T47D (cell line): ENCODE data around the gene DDX21.
A peak's percentile ranks its signal among the peaks of the same experiment; 100 is the strongest.
"Not testable (repeated sequence)": the region's sequence is repeated elsewhere in the genome, so short reads cannot be mapped to it uniquely, and the experiment has no call there.

Experiments
- DNase-seq, 2 experiments: peaks; one replicate each; pipeline versions ENCODE4 v3.0.0 to v3.0.0-alpha.2; 2011 to 2012; ENCODE audit warnings: low read depth in 1 of 2, low spot score in 1 of 2
- JUND ChIP-seq: IDR thresholded peaks from 2 replicates; pipeline ENCODE4 v1.6.1; 2012; ENCODE audit warnings: low read depth
- in situ Hi-C: cut with HindIII; loops from 2 replicates; pipeline ENCODE4 v1.10.0; 2016; ENCODE audit warnings: low sequenced_read_pairs, low pct_unique_long_range_greater_than_20kb

DDX21 gene

DNA sequence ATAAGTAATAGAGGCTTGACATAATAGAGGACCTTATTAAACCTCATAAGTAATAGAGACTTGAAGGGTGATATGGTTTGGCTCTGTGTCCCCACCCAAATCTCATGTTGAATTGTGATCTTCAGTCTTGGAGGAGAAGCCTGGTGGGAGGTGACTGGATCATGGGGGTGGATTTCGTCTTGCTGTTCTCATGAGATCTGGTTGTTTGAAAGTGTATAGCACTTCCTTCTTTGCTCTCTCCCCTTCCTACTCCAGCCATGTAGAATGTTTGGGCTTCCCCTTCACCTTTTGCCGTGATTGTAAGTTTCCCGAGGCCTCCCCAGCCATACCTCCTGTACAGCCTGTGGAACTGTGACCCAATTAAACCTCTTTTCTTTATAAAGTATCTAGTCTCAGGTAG is 41.2 kb downstream of the DDX21 start:
- in situ Hi-C loops, result no loop called here
- DNase-seq, result no peak
- no peak for TF ChIP-seq JUND

DNA sequence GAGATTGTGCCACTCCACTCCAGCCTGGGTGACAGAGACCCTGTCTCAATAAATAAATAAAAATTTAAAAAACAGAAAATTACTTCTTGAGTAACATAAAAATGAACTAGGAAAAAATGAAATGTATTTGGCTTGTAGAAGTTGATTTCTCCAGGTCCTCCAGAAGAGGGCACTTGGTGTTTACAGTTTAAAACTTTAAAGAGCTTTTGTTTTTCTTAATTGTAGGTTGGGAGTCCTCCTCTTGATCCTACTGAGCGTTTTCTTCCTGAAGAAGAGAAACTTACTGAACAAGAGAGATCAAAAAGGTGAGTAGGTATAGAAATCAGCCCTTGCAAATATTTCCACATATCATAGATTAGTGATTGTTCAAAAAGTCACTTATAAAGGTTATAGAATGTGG is 48.9 kb downstream of the DDX21 start:
- DNase-seq, result peak; percentile 28 to 65
- no peak for TF ChIP-seq JUND
- in situ Hi-C loops, result no loop called here

DNA sequence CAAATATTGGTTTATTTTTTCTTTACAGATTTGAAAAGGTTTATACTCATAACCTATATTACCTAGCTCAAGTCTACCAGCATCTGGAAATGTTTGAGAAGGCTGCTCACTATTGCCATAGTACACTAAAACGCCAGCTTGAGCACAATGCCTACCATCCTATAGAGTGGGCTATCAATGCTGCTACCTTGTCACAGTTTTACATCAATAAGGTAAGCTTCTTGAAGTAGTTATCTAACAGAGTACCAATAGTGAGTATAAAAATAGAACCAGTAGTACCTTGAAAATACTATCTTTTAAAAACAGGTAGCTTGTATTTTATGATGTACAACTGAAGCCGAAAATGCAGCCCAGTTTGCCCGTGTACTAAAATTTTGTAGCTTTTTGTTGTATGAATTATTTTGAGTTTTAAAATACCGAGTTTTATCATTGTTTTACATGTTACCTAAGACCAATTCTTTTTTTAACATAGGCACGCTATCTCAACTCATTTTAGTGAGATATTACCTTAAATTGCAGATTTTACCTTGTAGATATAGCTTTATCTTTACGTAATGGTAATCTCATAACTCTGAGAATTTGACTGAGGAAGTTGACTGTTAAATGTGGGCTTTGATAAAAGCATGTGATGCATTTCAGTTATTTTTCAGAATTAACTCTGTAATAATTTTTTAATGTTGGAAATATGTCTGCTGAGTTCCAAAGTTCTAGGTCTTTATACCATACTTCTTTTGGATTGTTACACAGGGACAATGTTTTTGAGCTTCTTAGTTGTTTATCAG is 49.9 kb downstream of the DDX21 start:
- no peak for DNase-seq
- in situ Hi-C loops, result no loop called here
- TF ChIP-seq JUND, result no peak

DNA sequence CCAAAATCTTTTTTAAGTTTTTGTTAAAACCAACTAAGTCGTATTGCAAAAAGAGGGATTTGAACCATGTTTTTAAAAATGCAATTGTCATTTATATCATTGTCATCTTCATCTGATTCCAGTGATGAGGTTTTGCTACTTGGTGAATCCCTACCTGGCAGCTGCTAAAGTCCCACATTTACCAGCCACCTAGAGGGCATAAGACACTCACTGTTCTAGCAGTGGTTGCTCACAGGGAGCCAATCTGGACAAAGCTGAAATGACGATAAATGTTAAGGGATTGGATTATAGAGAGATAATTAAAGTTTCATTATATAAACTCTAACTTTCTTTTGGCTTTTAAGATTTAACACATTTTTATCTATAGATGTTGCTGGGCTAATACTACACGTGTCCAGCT is 51.3 kb downstream of the DDX21 start:
- in situ Hi-C loops, result no loop called here
- no peak for TF ChIP-seq JUND
- peak in 1 of 2 experiments; percentile 12 for DNase-seq

DNA sequence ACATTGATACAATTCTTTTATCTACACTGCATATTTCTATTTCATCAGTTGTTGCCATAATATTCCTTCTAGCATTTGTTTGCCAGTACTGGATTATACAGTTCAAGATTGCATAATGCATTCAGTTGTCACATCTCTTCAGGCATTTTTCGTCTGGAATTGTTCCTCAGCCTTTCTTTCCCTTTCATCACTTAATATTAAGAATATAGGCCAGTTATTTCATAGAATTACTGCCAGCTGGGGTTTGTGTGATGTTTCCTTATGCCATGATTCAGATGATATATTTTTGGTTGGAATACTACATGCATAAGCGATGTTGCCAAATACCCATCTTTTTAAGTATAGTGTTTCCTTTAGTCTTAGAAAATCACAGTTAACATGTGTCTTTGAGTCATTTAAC is 53.4 kb downstream of the DDX21 start:
- in situ Hi-C loops, result no loop called here
- DNase-seq, result no peak
- no peak for TF ChIP-seq JUND

DNA sequence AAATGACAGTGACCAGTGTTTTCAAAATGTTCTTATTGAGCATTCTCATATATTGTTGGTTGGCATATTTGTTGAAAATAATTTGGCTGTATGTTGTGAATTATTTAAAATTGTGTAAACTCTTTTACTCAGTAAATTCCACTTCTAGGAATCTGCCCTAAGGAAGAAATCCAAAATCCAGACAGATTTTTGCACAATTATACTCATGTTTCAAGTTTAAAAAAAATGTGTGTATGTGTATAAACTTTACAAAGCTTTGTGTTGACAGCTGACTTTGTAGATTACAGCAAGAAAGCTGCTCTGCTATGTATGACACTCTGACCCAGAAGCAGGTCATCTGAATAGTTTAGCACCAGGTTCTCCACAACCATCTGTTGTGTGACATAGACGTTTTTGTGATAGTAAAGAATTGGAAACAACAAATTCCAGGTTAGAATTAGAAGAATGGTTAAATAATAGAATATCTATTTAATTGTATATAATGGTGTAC is 54.2 kb downstream of the DDX21 start:
- DNase-seq, result no peak
- TF ChIP-seq JUND, result no peak
- in situ Hi-C loops, result no loop called here

DNA sequence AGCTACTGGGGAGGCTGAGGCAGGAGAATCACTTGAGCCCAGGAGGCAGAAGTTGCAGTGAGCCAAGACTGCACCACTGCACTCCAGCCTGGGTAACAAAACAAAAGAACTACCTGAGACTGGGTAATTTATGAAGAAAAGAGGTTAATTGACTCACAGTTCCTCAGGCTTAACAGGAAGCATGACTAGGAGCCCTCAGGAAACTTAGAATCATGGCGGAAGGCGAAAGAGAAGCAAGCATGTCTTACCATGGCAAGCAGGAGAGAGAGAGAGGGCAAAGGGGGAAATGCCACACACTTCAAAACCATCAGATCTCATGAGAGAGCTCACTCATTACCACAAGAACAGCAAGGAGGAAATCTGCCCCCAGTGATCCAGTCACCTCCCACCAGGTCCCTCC is 56.8 kb downstream of the DDX21 start:
- in situ Hi-C loops, DNase-seq: not testable (repeated sequence)

DNA sequence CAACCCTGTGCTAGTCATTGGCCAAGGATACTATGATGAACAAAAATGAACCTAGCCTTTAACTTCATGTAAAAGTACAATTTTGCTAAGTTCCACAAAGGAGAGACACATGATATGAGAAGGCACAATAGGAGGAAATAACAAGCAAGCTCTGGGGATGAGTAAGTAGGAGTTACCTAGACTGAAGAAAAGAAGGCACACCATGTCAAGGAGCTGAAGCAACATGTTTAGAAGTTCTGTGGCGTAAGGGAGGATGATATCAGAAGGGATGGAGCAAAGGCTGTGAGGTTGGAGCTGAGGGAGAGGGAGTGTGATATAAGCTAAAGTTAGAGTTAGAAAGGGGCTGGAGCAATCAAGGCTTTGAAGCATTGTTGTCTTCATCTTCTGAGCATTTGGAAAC is 58.2 kb downstream of the DDX21 start:
- no peak for DNase-seq
- in situ Hi-C loops, result no loop called here
- TF ChIP-seq JUND, result no peak

DNA sequence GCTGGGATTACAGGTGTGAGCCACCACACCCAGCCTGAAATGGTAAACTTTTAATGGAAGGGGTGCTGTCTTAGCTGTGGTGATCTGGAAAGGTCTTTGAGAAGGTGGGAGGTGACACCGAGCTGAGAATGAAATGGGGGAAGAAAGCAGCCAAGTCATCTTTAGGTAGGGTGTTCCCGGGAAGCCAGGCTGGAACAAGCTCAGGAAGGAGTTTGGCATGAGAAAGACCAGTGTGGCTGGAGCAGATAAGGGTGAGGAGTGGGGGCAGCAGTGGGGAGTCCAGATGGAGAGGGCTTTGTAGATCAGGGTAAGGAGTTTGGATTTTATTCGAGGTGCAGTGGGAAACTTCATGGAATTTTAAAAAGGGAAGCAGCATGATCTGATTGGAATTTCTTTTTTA is 62.6 kb downstream of the DDX21 start:
- TF ChIP-seq JUND, result no peak

DNA sequence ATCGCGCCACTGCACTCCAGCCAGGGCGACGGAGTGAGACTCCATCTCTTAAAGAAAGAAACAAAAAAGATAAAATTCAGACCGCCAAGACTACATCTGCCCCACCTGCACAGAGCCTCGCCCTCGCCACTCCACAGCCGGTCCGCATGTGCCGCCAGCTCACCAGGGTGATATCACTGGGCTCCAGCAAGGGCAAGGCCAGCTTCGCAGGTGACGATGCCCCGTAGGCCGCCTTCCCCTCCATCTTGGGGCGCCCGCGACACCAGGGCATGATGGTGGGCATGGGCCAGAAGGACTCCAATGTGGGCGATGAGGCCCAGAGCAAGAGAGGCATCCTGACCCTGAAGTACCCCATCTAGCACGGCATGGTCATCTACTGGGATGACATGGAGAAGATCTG is 66.6 kb downstream of the DDX21 start:
- no peak for DNase-seq
- TF ChIP-seq JUND, result no peak
- in situ Hi-C loops, result no loop called here

More for the DNA sequence above, 62.6 kb downstream of the DDX21 start:
- in situ Hi-C loops, result no loop called here
- no peak for DNase-seq

DNA sequence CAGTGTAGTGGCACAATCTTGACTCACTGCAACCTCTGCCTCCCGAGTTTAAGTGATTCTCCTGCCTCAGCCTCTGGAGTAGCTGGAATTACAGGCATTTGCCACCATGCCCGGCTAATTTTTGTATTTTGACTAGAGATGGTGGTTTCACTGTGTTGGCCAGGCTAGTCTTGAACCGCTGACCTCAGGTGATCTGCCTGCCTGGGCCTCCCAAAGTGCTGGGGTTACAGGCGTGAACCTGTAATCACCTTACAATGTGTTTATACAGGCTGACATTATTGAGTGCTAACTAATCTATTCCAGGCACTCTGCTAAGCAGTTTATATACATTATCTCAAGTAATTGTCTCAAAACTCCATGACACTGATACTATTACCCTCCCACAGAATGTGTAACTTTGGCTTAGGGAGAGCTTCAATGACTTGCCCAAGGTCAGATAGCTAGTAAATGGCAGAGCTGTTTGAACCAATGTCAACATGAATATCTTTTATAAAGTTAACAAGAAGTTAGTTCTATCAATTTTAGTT is 69.5 kb downstream of the DDX21 start:
- in situ Hi-C loops, result no loop called here
- no peak for TF ChIP-seq JUND
- DNase-seq, result no peak

DNA sequence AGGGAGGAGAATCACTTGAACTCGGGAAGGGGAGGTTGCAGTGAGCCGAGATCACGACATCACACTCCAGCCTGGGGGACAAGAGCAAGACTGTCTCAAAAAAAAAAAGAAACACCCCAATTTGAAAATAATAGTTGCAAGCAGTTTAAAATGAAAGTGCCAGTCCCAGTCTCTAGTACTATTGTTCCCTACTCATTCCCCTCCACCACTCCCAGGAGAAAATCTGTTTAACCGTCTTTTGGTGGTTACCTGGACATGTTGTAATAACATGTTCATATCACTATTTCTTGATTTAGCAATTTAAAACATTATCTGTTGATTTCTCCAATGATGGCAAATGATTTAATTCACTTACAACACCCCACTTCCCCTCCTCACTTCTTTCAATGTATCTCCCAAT is 77.3 kb downstream of the DDX21 start:
- DNase-seq, result no peak
- TF ChIP-seq JUND, result no peak
- in situ Hi-C loops, result no loop called here
